GM12874 (cell line): Measurements from ENCODE around the gene RABGAP1L.

ENCODE experiments used
- CTCF ChIP-seq: IDR thresholded peaks from 2 replicates; pipeline ENCODE4 v1.5.1; 2011; ENCODE audit warnings: low read depth, mild to moderate bottlenecking, control low read depth, low read length, moderate library complexity; ENCODE audit not compliant: insufficient read depth

The RABGAP1L gene

DNA sequence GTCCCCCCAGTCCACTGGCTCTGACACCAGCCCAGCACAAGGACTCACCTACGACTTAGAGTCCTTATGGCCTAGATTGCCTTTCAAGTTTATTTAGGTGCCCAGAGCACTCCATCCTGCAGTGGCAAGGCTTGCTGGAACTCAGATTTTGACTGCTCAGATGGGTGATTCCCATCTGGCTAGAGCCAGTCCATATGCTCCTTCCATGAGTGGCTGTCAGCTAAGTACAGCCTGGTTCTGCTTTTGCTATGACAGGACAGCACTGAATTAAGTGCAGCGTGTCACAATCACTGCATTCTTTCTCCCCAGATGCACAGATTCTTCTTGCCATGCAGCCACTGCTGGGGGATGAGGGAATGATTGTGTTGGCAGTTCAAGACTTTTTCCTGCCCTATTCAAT lies 332.3 kb downstream of the RABGAP1L start:
- TF ChIP-seq CTCF = no peak

DNA sequence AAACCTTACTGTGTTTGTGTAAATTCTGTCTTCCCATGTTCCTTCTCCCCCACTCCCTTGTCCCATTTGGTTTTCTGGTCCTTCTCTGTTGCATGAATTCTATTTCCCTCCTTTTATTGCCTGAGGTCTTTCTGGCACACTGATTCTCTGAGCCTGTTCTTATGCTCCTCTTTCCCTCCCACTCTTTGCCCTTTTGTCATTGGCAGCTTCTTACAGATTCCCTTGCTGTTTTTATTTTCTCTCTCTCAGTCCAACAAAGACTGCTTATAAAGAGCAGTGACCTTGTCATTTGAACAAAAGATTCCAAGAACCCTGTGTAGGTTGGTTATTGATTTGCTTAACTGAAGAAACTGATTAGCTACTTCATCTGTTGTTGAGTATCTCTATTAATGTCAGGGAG lies 338.2 kb downstream of the RABGAP1L start:
- no peak for TF ChIP-seq CTCF

- TF ChIP-seq CTCF = no peak
These were observed 360.5 kb downstream of the RABGAP1L start for GRCh38 chr1:174519844-174520243.

GRCh38 chr1:174531751-174532150 lies 372.4 kb downstream of the RABGAP1L start:
- no peak for TF ChIP-seq CTCF

DNA sequence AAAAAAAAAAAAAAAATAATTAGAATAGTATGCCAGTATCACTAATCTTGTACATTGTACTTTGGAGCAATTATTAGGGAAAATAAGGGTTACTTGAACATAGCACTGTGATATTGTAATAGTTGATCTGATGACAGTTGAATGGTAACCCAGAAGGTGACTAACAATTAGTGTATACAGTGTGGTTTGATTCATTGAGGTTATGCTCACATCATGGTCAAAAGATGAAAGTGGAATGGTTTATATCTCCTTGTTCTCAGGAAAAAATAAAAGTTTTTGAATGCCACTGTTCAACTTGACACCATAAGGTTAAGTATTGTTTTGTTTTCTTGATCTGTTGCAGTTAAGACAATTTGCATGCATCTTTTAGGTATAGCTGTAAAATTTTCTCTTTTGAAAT lies 375.5 kb downstream of the RABGAP1L start:
- no peak for TF ChIP-seq CTCF

- no peak for TF ChIP-seq CTCF
These were observed 375.9 kb downstream of the RABGAP1L start for GRCh38 chr1:174535207-174535606.

GRCh38 chr1:174550296-174550695 lies 391.0 kb downstream of the RABGAP1L start:
- TF ChIP-seq CTCF = no peak

- no peak for TF ChIP-seq CTCF
These were observed 397.1 kb downstream of the RABGAP1L start for GRCh38 chr1:174556392-174556791.
